Activated CD8-positive, alpha-beta memory T cell treated with anti-CD3 and anti-CD28 coated beads, Interleukin-2, amount 50 U/mL, for 24 hours (primary cell): ENCODE results near the gene LSG1.
"Not testable (repeated sequence)": the region's sequence is repeated elsewhere in the genome, so short reads cannot be mapped to it uniquely, and the experiment has no call there.

Experiments
- DNase-seq: peaks from one replicate; pipeline ENCODE4 v3.0.0-alpha.2; 2020; ENCODE audit errors: extremely low read depth

The LSG1 gene

GRCh38 chr3:194617827-194618226, 54.2 kb downstream of the LSG1 start:
- no peak for DNase-seq

- DNase-seq = no peak
These were observed 54.8 kb downstream of the LSG1 start for GRCh38 chr3:194617143-194617671.

- no peak for DNase-seq
These were observed 56.8 kb downstream of the LSG1 start for GRCh38 chr3:194615226-194615625.

- DNase-seq = no peak
These were observed 59.8 kb downstream of the LSG1 start for GRCh38 chr3:194612221-194612620.

- DNase-seq = no peak
These were observed 61.3 kb downstream of the LSG1 start for GRCh38 chr3:194610689-194611088.

GRCh38 chr3:194609601-194610000, 62.4 kb downstream of the LSG1 start:
- DNase-seq = no peak

GRCh38 chr3:194608981-194609380, 63.0 kb downstream of the LSG1 start:
- no peak for DNase-seq

- DNase-seq = no peak
These were observed 64.2 kb downstream of the LSG1 start for GRCh38 chr3:194607592-194608389.

- DNase-seq = no peak
These were observed 65.0 kb downstream of the LSG1 start for GRCh38 chr3:194606941-194607340.

GRCh38 chr3:194606163-194606562, 65.8 kb downstream of the LSG1 start:
- no peak for DNase-seq

GRCh38 chr3:194605314-194605713, 66.7 kb downstream of the LSG1 start:
- DNase-seq = not testable (repeated sequence)

- DNase-seq = no peak
These were observed 67.2 kb downstream of the LSG1 start for GRCh38 chr3:194604837-194605236.

- DNase-seq = no peak
These were observed 67.9 kb downstream of the LSG1 start for GRCh38 chr3:194604126-194604525.

GRCh38 chr3:194602669-194603171, 69.3 kb downstream of the LSG1 start:
- no peak for DNase-seq

- DNase-seq = no peak
These were observed 73.0 kb downstream of the LSG1 start for GRCh38 chr3:194598771-194599557.

GRCh38 chr3:194596906-194597305, 75.1 kb downstream of the LSG1 start:
- no peak for DNase-seq

GRCh38 chr3:194592798-194593752, 78.9 kb downstream of the LSG1 start:
- no peak for DNase-seq
